Measurements from ENCODE around the gene RNF43. TPM values are rescaled to one million over a fixed set of nuclear protein-coding genes. Genes with fewer than 3 reads are reported as not detected.

Gene RNF43
- total RNA-seq, 1 experiment from 2014 or later = 1.8 TPM

DNA sequence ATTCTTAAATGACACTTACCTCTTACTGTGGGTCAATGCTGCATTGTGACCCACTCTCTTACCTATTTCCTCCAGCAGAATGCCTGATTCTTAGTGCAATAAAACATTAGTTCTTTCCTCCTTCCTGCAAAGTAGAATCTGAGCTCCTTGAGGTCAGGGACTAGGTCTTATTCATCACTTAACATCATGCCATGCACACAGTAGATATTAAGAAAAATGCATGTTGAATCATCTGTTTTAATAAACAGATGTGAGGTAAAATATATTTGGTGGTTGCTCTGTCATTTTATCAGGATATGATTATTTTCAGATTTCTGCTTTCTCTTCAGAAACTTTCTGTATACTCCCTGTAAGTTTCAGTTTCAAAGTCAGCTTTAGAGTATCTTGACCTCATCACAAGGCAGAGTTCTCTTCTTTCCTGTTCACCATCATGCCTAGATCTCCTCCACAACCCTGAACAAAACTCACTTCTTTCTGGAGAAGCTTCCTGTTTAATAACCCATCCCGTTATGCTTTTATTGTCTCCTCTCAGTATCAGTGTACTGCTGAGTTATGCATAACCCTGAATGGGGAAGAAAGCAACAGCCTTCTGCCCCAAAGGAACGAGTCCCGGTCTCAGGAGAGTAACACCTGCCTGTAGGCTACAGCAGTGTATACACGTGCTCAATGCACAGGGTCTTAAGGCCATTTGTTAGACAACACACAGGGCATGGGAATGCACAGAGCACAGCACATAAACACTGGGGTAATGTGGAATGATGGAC is 35.0 kb downstream of the RNF43 start:
- DNase-seq (ENCODE audit: low spot score) = no peak

DNA sequence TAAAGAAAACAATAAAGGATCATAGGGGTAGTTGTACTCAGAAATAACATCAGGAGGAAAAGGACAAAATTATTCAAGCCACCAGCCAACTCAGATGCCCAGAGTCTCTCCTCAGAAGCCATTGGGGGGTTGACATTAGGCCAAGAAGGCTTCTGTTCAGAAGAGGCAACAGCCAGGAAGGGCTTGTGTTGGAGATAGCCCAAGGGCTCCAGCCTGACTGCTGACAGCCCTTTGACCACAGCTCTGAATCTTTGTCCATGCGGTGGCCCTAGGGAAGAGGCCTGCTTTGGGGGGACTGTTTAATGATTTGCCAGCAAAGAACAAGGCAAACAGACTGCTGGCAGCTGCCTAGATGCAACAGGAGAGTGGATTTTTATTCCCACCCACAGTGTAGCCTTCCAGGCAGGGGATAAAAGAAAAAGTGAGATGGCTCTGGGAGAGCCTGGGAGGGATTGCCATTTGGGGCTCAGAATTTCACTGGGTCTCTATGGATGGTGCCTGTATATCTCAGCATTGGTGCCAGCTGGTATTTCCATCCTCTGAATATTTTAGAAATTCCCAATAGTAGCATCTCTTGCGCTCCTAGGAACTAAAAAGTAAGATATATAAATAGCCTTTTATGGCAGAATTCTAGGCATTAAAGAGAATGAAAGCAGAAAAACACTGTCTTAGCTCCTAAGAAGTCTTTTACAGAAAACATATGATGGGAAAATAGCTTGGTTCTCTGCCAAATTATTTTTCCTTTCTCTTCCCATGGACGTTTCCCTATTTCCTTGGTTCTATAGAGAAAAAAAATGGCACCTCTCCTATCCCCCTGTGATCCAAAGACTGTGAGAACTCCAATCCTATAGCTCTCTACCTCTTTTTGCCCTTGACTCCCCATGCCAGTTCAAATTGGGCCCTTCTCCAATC is 36.0 kb downstream of the RNF43 start:
- no peak for DNase-seq (ENCODE audit: low spot score)

DNA sequence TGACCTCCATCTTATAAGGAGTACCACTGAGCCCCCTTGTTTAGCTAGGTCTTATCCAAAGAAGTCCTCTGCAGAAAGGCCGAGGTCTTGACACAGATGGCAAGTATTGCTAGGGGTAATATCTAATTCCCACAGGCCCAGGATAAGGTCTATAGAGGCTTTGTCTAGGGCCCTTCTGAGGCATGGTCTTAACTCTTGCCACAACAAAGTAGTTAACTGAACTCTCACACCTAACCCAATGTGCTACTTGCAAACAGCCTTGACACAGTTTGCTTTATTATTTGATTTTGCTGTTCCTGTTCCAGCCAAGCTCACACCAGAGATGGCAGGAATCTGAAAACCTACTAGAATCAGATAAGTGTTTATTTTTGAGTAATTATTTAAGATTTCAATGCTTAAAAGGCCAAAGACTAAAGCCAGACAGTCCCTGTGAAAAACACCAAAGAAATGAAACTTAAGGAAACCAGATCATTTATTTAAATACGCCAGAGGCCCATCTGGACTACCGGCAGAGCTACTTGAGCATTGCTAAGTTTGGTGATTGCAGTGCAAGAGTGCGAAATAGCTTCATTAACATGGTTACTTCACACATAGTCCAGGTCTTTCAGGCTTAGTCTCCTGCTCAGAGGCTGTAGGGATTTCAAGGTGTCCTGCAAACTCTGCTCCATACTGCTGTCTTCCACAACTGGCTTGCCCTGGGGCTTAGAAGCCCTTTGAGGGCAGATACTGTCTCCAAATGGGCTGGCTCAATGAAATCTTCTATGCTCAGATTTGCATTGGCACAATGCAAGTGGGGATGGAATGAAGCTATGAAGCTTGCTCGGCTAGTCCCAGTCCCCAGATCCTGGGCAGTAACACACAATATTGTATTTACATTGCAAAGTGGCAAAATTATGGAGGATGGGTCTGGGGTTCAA is 36.9 kb downstream of the RNF43 start:
- no peak for DNase-seq (ENCODE audit: low spot score)

DNA sequence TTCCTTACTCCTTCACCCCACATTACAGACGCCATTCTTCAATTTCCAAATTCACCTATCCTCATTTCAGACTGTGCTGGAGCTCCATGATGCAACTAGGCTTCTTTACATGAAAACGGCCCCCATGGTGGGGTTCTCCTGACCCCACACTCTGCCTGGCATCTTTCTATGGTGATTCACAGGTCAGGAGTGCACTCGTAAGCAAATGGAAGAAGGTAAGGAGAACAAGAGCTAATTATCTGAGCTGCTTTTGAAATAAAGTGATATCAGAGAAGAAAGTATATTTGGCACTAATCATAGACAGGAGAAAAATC is 37.9 kb downstream of the RNF43 start:
- no peak for DNase-seq (ENCODE audit: low spot score)

DNA sequence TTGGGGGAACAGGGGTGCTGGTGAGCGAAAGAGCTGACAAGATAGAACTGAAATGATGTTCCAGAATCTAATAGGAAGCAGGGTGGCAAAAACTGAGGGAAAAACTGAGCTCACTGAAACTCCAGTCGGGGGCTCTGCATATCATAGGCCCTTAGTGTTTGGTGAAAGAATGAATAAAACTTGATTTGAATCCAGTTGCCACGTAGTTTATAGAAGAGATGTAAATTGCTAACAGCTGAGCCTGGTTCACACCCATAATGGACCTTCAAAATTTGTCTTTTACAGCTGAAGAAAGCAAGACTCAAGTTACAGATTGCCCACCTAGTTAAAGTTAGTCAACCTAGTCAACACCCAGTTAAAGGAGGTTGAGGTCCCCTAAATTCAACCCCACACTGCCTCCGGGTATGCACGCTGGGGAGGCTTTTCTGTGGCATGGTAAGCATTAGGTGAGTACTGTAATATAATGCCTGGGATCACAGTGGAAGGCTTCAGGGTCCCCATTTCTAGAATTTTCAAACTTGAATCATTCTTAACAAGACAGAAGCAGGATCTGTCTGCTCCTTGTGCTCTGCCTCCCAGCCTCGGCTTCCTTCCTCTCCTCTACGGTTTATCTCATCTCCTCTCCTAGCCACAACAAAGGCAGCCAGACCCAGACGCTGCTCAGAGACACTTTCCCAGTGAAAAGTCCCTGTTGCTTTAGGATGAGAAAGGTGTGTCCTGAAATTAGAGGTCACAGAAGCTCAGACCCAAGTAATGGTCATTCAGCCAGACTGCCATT is 38.4 kb downstream of the RNF43 start:
- no peak for DNase-seq (ENCODE audit: low spot score)

DNA sequence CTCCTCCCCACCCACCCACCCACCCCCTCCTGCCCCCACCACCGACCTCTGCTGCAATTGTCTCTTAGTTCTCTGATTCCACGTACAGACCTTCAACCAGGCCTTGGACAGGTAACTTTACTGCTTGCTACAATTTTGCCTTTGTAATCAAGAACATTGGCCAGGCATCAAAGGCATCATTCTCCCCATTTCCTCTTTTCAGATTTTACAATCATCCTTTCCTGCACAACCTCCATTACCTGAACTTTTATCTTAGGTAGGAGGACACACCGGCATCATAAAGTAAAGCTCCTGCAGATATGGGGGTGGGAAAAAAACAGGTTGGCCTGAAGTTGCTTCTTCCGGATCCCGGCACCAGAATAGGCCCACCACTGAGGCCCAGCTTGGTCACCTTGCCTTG is 39.7 kb downstream of the RNF43 start:
- DNase-seq (ENCODE audit: low spot score) = no peak

DNA sequence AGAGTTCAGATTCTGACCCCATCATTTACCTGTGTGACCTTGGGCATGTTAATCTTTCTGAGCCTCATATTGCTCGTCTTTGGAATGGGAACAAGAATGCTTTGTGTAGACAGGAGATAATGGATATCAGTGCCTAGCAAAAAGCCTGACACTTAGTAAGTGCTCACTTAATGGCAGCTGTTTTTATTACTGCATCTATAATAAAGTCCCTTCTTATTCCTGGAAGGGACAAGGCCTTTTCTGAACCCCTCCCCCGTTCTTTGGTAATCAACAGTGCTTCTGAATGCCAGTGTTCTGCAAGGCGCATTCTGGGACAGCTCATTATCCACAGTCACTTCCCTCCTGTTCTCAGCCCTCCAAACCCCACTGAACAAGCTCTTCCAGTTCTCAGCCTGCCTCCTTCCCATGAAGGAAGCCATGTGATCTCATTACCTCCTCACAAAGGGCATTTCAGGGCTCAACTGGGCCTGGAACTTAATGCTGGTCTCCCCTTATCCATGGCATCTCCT is 40.2 kb downstream of the RNF43 start:
- DNase-seq (ENCODE audit: low spot score) = no peak

DNA sequence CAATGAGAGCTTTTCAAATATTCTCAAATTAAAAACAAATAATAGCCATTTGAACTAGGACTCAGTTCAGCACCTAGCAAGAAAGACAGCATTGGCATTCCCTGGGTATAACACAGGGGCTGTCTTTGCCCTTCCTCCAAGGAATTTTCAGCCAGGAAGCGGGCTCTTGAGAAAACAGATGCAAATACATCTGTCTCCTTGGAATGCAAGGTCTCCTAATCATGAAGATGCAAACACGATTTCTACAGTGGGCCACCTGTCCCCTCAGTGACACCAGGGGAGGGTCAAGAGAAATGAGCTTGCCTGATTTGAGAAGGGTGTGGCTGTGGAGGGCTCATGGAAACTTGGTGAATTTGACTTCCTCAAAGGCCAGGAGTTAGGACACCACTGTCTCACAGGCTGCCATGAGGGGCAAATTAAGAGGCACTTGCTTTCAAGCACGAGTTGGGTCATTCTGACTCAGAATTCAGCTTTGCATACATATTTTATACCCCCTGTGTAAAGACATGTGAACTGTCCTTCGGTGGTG is 40.8 kb downstream of the RNF43 start:
- no peak for DNase-seq (ENCODE audit: low spot score)

DNA sequence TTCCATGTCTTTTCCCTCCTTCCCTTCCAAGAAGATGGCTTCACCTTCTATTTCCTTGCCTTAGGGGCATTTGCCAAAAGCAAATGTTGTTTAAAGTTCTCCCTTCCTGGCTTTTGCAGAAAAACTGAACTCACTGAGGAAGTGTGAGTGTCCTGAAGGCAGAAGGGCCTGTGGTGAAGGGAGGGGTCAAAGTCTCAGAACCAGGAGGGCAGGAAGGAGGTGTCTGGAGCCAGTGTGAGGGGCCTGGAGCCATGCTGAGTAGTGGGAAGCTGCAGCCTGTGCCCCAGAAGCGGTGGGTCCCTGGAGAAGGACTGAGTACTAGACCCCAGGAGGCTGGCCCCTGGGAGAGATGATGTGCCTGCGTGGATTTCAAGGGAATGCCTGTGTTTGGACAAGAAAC is 41.5 kb downstream of the RNF43 start:
- DNase-seq (ENCODE audit: low spot score) = no peak

DNA sequence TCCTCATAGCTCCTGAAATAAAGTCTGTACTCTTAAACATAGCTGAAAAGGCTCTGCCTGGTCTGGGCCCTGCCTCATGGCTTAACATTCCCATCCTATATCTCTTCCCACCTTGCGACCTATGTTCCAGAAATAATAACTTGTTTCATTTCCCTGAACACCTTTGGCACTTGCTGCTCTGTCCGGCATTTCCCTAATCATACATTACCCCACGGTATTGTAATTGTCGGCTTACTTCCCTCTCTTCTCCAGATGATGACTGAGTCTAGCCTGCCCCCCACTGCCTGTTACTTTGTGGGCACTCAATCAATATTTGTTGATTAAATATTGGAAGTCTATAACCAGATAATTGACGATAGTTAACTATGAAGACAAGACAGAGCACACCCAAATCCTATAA is 42.1 kb downstream of the RNF43 start:
- DNase-seq (ENCODE audit: low spot score) = no peak

DNA sequence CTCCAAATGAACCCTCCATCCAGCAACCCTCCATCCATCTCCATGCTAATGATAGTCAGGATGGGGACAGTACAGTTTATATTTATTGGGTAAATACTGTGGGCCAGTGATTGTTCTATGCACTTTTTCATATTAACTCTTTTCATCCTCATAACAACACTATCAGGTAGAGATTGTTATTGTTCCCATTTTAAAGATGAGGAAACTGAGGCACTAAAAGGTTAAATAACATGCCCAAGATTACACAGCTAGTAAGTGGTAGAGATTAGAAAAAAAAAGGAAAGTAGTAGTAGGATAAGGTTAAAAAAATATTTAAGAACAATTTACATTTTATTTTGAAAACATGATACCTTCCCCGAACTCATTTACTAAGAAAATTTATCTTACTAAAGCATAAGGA is 43.4 kb downstream of the RNF43 start:
- DNase-seq (ENCODE audit: low spot score) = no peak

DNA sequence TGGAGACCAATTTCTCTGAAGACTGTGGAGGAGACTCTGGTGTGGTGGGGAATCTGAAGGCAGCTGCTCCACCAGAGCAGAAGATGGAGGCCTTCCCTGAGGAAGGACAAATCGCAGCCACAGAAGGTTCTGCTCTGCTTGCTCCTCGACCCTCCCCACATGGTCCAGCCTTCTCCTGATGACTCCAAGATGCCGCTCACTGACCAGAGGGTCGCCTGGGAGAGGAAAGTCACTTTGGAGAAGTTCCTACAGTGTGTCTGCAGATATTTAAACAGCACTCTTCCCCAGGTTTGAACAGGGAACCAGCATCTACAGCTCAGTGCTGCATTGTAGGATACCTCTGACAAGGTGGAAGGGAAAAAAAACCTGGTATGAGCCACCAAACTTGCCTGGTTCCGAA is 44.3 kb downstream of the RNF43 start:
- DNase-seq (ENCODE audit: low spot score) = no peak

DNA sequence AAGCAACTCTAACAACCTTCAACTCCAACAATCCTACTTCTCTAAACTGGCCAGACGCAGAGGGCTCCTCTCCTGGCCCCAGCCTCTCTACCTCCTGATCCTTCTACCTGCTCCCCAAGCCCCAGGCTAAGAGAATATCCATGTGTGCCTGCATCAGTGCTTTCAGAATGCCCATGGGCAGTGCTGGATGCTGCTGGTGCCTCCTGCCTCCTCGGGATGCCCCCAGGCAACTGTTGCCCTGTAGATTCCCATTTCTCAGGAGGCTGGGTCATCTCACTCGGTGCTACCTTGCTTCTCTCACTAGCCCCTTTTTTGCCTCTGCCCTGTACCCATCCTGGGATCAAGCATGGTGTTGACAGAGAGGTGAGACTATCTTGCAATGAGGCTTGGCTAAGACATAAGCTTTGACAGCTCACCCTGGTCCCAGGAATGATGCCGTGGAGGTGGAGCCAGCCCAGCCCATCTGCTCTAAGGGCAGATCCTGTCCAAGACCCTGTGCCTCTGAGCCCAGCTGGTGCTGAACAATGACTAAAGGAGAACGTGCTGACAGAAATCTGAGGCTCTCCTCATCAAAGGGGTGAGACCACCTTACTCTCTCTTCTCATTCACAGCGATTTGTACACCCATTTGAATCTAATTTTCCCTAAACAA is 45.9 kb downstream of the RNF43 start:
- no peak for DNase-seq (ENCODE audit: low spot score)

DNA sequence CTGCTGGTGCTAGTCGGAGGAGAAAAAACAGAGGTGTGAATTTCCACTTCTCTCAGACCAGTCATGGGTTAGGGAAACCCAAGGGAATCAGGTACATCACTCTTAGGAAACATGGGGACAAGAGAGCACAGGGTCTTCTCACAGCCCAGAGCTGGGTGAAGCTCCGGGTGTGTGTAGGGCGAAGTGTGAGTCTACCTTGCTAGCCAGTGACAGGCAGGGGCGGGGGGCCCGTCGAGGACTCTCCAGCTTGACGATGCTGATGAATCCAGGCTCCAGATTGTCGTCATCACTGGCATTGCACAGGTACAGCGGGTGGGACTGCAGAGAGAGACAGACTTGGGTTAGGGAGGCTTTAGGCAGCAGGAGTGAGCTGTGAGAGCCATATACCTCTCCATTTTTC is 46.6 kb downstream of the RNF43 start:
- DNase-seq (ENCODE audit: low spot score) = no peak

DNA sequence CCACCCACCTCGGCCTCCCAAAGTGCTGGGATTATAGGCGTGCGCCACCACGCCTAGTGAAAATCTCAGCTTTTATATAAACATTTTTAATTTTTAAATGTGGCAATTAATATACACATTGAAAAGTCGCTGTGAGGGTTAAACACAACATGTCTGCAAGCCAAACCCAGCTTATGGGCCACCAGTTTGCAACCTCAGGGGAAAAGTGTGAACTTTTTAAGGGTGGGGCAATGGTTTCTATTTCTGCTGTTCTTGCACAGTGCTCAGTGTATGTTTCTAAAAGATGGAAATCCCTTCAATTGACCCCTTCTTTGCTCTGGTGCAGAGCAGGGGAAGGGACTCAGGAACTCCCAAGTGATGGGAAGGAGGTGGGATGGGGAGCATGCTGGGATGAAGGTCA is 47.0 kb downstream of the RNF43 start:
- DNase-seq (ENCODE audit: low spot score) = no peak

DNA sequence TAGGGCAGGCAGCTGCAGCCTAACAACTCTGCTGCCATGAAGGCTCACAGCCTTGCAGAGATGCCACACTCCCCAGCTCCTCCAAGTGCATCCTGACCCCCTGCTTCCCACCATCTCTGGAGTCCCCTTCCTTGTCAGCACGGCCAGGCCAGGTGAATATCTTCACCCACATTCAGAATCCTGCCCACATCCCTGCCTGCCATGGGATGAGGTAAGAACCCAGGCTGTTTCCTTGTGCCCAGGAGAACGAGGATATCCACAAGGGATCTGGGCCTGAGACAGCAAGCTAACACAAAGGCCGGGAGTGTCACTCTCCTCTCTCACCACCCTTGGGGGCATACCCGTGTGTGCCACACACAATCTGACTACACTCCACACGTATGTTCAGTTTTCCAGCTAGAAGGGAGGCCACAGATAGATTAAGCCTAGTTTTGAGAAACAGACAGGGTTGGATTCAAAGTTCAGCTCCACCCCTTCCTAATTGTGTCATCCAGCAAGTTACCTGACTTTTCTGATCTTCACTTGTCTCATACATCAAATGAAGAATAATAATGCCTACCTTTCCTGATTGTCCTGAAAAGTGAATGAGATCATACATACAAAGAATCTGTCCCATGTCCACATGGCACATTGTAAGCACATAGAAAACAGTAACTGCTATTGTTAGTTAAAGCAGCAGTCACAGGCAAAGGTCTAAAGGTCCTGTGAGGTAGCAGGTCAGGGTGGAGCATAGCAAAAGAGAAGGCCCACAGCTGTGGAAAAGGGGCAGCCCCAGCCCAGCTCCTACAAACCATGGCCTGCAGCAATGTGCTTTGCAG is 47.9 kb downstream of the RNF43 start:
- DNase-seq (ENCODE audit: low spot score) = no peak

DNA sequence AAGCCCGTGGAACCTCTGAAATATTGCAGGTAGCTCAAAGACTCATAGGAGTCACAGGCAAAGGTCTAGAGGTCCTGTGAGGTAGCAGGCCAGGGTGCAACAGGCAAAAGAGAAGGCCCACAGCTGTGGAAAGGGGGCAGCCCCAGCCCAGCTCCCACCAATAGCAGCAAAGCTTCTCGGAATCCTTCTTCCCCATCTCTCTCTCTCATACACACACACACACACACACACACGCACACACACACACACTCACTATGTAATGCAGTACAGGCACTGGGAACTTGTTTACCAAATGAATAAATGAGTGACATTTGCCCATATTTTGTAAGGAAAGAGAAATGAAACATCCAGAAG is 48.5 kb downstream of the RNF43 start:
- DNase-seq (ENCODE audit: low spot score) = no peak

Measured in H4 (cell line).